Embryonic facial prominence (tissue), 1 donor: Measurements from ENCODE around the gene EYA2.

Experiments
- DNase-seq: peaks from one replicate; pipeline ENCODE4 v3.0.0-alpha.2; 2016; ENCODE audit errors: extremely low spot score

EYA2 gene

DNA sequence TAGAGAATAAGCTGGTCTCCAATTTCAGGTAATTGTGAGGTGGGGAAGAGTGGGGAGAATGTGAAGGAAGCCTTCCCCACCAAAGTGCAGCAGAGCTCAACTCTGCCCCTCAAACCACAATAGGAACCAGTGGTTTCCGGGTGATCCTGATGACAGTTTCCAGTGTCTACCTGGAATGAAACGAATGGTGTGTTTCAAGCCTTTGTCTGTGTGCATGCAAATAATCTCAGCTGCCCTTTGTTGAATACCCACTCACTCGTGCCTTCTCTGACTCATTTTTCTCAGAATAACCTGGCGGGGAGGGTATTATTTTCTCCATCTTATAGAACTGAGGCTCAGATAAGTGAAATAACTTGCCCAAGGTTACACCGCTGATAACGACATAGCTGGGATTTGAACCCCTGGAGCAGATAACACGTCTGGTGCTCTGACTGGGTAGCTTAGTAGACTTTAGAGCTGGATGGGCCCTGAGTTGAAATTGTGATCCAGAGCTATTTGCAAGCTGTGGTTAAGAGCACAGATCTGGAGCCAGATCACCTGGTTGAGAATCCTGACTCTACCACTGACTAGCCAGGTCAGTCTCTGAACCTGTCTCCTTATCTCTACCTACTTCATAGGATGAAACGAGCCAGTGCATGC is 85.1 kb downstream of the EYA2 start:
- no peak for DNase-seq

GRCh38 chr20:46981184-46981583 is 86.5 kb downstream of the EYA2 start:
- DNase-seq, result no peak

- DNase-seq, result no peak
Measured at GRCh38 chr20:46983466-46983865, 88.8 kb downstream of the EYA2 start.

DNA sequence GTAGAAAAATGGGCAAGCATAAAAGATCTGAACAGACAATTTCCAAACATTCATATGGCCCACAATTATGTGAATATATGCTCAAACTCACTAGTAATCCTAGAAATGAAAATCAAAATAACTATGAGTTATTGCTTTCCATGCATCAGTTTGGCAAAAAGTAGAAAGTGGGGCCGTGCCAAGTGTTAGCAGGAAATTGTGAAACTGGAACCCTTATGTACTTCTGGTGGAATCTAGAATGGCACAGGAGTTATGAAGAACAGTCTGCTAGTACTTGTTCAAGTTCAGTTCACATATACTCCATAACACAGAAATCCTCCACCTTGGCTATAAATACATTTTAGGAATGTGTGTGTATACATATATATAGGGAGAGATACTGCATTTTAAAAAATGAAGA is 89.8 kb downstream of the EYA2 start:
- DNase-seq, result no peak

- DNase-seq, result no peak
Measured at GRCh38 chr20:46985250-46985649, 90.6 kb downstream of the EYA2 start.

GRCh38 chr20:46985671-46986070 is 91.0 kb downstream of the EYA2 start:
- no peak for DNase-seq

DNA sequence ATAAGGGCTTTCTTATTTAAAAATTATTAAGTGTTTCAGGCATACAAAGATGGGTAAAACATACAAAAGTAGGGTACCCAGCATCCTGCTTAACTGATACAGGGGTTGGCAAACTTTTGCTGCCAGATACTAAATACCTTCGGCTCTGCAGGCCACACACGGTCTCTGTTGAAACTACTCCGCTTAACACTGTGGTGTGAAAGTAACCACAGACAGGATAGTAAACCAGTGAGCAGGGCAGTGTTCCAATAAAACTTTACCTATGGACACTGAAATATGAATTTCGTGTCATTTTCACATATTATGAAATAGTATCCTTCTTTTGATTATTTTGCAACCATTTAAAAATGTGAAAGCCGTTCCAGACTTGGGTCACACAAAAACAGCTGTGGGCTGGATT is 92.4 kb downstream of the EYA2 start:
- DNase-seq, result no peak

GRCh38 chr20:46990017-46990595 is 95.5 kb downstream of the EYA2 start:
- no peak for DNase-seq

GRCh38 chr20:46990596-46991104 is 96.0 kb downstream of the EYA2 start:
- DNase-seq, result no peak

DNA sequence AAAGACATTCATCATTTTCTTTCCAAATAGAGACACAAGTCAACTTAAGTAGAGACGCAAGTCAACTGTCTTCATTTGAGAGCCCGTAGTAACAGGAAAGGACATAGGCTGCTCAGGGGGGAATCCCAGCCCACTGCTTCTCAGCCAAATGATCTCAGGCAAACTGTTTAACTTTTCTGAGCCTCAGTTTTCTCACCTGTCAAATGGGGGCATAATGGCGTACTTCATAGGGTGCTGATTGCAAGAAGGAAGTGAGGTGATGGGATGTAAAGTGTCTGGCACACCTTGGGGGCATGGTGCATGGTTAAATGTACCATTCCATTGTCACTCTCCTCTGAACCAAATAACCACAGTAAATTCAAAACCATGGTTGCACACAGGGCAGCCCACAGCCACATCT is 96.5 kb downstream of the EYA2 start:
- no peak for DNase-seq

GRCh38 chr20:46991880-46992639 is 97.4 kb downstream of the EYA2 start:
- DNase-seq, result no peak

DNA sequence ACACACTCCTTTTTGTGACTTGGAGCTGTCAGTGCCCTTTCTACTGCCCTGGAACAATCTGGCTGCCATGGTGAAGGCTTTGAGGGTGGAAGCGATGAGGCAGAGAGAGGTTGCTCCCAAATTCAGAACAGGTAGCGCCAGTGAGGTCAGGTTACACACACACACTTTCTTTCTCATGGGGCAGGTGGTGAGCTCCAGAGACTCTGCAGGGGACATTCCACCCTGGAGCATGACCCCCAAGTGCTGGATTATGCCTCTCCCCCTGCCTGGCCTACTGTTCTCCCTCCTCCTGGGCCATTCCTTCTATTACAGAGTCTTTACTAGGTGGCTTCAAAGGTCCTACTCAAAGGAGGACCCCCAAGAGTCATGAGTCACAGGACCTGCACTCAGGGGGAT is 98.0 kb downstream of the EYA2 start:
- no peak for DNase-seq

DNA sequence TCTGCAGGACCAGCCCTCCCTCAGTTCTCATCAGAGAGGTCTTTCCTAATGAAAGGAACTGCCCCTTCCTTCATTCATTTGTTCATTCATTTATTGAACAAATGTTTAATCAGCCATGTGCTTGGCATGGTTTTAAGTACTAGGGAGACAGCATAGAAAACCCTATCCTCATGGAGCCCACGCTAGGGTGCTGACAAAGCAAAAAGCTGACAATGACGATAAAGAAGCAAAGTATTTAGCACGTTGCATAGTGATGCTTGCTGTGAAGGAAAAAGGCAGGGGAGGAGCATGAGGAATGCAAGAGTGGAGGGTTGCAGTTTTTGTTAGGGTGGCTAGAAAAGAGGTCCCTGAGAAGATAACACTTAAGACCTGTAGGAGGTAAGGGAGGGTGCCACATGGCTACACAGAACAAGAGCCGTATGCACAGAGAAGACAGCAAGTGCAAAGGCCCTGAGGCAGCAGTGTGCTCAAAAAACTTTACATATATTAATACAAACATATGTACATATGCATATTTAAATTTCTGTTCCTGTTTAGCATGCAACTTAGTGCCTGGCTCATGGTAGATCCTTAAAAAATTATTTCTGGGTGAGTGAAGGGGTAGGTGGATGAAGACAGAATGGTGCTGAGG is 98.9 kb downstream of the EYA2 start:
- no peak for DNase-seq

GRCh38 chr20:46994341-46994740 is 99.7 kb downstream of the EYA2 start:
- no peak for DNase-seq

GRCh38 chr20:46995561-46996142 is 101.0 kb downstream of the EYA2 start:
- DNase-seq, result no peak

DNA sequence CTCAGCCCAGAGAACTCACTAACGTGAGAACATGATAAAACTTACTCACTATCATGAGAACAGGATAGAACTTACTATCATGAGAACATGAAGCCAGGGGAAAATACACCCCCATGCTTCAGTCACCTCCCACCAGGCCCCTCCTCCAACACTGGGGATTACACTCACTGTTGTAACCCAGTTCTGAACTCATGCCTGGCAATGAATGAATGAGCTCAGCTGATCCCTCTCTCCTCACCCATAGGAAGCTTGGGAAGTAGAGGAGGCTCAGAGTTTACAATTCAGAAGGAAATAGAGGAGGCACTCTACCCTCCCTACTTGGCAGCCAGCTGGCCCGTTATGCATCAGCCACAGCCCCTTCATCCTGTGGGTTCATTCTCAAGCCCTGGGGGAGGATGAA is 102.5 kb downstream of the EYA2 start:
- no peak for DNase-seq

DNA sequence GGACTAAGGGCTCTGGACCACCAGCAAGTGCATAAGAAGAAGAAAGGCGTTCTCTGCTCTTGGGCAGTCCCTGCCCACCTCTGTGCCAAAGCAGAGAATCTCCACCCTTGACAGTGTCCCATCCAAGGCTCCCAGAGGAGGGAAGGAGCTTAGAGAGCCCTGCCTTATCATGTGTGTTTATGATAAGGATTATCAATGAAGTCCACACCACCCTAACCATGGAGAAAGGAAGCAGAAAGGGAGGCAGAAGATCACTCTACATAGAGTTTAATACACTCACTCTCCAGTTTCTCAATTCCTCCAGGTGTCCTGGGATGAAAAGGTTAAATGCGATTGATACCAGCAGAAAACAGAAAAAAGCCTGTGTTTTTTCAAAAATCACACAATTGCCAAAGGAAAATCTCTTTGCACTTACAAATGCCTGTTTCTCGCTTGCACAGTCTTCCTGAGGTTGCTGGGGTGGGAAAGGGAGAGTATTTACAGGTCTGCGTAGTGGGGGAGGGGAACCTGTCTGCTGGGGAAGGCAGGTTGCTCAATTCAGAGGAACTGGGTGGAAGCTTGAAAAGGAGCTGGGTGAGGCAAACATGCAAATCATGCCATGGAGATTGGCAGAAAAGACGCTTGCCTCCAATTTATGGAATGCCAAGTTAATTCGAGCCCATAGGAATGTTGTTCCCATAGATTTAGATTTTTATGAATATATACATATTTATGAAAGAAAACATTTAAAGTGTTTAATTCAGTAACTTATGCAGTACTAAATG is 104.0 kb downstream of the EYA2 start:
- no peak for DNase-seq

GRCh38 chr20:46999801-47000465 is 105.3 kb downstream of the EYA2 start:
- no peak for DNase-seq

DNA sequence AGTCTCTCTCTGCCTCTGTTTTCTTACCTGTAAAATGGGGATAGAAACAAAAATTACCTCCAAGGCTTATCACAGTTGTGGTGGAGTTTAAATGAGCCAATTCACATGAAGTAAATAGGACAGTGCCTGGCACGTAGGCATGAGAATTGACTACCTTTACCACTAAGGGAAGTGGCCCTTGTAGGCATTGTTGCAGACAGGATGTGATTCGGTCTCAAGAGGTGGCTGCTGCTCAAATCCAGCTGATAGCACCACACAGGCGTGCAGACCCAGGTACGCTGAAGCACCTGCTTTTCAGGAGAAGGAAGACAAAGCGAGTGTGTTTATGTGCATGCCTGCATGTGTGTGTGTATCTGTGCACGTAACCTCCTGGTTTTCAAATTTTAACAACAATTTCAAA is 108.6 kb downstream of the EYA2 start:
- no peak for DNase-seq

DNA sequence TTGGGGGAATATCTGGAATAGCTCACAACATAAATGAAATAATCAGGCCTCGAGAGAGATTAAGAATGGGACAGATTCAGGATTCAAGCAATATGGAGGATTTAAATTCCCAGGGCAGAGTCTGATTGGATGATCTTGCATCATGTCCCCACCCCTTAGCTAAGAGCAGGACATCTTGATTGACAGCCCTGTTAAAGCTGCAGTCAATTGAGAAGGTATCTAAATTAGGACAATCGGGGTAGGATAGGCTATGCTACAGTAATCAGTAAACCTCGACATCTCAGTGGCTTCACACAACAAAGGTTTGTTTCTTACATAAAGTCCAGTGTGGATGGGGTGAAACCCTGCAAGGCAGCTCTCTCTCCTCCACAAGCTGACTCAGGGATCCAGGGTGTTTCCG is 109.5 kb downstream of the EYA2 start:
- no peak for DNase-seq
